ENCODE results near the gene RASGRP1.
A peak's percentile ranks its signal among the peaks of the same experiment; 100 is the strongest.
"Not testable (repeated sequence)": the region's sequence is repeated elsewhere in the genome, so short reads cannot be mapped to it uniquely, and the experiment has no call there.

The RASGRP1 gene

DNA sequence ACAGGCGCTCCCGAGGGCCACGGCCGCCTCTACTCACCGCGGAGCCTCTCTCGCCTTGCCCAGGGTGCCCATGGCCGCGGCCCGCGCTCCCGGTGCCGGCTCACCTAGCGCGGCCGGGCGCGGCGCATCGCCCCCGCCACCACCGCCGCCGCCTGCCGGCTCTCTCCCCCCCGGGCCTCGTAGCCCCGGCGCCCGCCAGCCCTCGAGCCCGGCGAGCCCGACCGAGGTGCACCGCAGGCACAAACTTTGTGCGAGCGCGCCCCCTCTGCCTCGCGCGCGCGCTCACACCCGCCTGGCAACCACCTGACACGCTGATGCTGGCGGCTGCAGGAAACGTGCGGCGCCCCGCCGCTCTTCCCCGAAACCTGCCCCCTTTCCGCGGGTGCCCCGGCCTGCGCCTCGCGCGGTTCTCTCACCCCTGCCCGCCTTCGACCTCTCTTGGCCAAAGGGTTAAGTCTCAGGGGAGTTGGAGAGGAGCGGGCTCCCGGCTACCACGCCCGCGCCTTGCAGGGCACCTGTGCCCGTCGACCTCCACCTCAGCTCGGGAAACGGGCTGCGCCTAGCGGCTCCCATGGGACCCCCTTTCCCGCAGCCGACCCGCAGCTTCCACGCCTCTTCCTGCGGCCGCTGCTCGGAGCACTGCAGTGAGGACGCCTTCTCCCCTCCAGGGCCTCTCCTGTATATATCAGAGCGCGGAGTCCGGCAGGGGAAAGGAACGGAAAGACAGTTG, at the start of gene RASGRP1:
Gene RASGRP1, minus strand, starts transcription at position 258 of the 730 bp plus-strand sequence. Its CDS starts 186 bp downstream, at position 72.
- peak; percentile 87 for DNase-seq (ENCODE audit: low spot score)

GRCh38 chr15:38613085-38613484, 48.5 kb upstream of the RASGRP1 start:
- no peak for DNase-seq (ENCODE audit: low spot score)

DNA sequence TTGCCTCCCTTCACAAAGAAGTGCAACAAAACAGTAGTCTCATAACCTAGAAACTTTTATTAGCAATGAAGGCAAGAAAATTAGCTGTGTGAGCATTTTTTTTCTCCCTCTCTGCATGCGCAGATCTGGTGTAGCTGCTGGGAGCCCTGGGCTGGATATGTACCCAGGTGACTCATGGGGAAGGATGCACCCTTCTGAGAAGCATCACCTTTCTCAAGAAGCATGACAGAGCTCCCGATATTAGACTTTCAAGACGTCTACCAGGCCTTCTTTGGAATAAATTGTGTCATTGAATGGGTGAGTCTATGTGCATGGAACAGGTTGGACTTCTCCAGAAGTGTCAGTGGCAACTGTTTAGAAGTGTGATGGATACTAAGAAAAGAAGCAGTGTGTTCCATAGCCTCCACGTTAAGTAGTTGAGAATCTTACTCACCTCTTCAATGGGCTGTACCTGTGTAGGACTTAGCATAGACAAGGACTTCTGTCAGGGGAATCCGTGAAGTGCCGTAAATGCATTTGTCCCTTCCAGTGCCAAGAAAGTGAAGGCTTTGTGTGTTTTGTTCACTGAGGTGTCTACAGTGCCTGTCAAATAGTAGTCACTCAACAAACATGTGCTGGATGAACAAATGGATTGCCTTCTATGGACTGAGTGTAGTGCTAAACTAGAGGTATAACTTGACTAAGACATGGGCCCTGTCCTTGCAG, 47.7 kb upstream of the RASGRP1 start:
- DNase-seq (ENCODE audit: low spot score), result no peak

DNA sequence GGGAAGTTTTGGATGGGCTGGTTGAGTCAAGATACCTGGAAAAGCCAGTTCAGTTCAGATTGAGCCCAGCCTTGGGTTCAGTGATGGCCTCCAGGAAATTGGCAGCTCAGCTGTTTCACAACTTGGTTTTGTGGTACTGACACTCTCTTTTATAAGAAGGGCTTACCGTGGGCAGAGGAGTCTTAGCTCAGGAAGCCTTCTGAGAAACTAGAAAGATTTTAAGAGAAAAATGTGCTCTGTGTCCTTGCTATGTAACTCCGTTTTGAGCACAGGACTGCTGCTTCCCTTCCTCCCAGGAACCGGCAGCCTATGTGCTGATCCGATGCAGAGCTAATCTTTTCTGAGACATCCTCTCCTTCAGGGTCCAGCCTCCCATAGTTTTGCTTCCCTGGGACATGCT, 46.6 kb upstream of the RASGRP1 start:
- no peak for DNase-seq (ENCODE audit: low spot score)

DNA sequence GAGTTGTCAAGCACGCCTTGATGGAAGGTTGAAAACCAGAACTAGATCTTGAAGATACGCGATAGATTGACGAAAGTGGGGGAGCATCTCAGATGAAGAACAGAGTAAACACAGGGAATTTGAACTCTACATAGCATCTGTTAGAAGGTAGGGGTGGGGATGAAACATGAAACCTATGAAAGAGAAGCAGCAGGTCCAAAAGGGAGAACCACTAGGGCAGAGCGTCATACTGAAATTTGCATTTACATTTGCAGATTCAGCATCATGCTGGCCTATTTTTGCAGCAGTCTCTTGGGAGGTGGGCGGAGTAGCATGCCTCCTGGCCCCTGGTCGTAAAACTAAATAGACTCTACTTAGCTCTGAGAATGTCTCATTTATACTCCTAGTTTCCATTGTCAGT, 46.1 kb upstream of the RASGRP1 start:
- DNase-seq (ENCODE audit: low spot score), result no peak

DNA sequence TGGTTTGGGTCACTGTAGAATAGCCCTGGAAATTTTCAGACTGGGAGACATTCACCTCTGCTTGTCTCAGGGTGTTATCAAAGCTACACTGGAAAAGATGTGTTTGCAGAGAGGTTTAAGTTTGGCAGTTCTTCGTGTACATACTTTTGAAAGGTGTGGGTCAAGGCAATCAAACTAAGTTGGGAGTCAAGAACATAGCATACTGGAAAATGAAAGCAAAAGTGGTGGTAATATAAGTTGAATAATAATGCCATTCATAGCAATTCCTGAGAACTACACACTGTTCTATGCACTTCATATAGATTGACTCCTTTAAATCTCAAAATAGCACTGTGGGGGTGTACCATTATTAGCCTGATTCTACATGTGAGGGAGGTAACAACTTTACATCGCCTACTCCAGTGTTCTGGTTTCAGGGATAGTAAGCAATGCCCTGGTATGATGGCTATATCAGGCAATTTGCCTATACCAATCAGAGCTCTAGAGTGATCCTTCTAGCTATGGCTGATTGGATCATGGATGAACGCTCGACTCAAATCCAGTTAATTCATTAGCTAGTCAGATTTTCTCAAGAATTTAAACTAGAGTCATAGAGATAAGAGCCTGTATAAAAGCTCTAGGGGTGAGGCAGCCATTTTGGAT, 44.6 kb upstream of the RASGRP1 start:
- no peak for DNase-seq (ENCODE audit: low spot score)

DNA sequence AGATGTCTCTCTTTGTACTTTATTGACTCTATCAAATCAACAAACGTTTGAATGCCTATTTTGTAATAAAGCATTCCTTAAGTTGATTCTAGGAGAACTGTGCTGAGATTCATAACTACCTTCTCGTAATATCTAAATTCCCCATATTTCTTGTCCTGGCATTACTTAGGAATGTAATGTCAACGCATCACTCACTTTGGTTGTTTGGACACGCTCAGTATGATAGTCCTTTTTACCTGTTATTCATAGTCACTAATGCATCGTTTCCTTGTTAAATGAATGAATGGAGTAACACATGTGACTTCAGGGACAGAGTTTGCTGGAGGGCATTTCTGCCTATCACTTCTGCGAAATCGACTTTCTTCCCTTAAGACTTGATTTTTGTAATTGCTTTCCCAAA, 44.1 kb upstream of the RASGRP1 start:
- no peak for DNase-seq (ENCODE audit: low spot score)

DNA sequence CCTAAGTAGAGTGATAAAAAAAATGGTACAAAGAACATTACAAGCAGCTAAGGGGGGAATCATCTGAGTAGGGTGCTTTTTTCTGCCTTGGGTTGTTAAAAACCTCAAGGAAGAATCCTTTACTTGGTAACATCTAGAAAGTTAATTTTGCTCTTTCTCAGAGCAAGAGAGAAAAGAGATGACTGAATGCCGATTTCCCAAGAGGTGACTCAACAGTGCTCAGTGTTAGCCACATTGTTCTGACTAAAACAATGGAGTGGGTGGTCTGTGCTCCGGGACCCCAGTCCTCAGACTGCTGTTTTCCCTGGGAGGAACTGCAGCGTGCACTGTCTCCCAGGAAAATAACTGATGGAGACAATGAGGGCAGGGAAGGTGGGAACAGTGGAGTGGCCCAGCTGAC, 41.1 kb upstream of the RASGRP1 start:
- DNase-seq (ENCODE audit: low spot score), result no peak

DNA sequence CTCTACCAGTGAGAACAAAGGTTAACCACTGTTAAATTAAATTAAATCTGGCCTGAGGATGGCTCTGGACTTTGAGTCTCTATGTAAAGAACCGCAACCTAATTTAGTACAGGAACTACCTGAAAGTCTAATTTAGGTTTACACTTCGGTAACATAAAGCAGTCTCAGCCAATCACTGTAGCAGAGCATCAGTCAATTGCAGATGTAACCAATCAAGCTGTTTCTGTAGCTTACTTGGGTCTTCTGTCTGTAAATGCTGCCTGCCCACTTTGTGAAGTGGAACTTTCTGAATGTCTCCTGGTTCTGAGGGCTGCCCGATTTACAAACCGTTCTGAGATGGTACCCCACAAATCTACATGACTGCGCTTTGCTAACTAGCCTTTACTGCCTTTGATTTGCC, 39.1 kb upstream of the RASGRP1 start:
- DNase-seq (ENCODE audit: low spot score), result no peak

GRCh38 chr15:38602910-38603670, 38.5 kb upstream of the RASGRP1 start:
- no peak for DNase-seq (ENCODE audit: low spot score)

DNA sequence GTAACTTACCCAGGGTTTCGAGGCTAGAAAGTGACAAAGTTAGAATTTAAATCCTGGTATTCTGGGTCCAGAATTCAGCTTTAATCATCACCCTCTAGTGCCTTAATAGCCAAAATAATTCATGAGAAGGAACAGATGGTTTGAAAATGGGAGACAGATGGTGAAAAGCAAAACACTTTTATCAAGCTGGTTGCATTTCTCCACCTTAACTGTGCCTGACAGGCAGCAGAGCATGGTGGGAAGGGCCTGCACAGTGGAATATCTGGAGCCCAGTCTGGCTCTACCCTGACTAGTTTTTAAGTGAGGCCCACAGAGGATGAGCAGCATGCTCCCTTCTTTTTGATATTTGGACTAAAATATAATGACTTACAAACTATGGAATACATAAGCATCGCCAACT, 35.6 kb upstream of the RASGRP1 start:
- DNase-seq (ENCODE audit: low spot score), result no peak

GRCh38 chr15:38598749-38599148, 34.1 kb upstream of the RASGRP1 start:
- DNase-seq (ENCODE audit: low spot score), result no peak

- no peak for DNase-seq (ENCODE audit: low spot score)
Observed at GRCh38 chr15:38597219-38597800, 32.7 kb upstream of the RASGRP1 start.

- DNase-seq (ENCODE audit: low spot score), result peak; percentile 21
Observed at GRCh38 chr15:38593524-38593923, 28.9 kb upstream of the RASGRP1 start.

GRCh38 chr15:38589502-38589901, 24.9 kb upstream of the RASGRP1 start:
- peak; percentile 81 for DNase-seq (ENCODE audit: low spot score)

DNA sequence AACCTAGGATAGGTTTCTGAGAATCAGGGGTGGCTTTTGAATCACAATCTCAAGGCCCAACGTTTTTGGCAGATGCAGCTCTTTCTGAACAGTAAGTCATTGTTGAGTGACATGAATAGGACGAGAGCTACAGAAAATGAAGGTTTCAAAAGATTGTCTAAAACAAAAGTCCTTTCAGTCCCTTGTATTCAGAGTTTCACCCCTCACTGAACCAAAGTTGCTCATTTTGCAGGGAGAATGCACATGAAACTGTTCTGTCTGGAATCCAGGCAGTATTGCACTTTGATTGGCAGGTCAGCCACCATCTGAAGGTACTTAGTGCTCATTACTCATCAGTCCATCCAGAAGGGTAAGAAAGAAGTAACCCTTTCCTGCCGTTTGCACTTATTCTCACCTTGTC, 24.1 kb upstream of the RASGRP1 start:
- no peak for DNase-seq (ENCODE audit: low spot score)

GRCh38 chr15:38587214-38587613, 22.6 kb upstream of the RASGRP1 start:
- no peak for DNase-seq (ENCODE audit: low spot score)

DNA sequence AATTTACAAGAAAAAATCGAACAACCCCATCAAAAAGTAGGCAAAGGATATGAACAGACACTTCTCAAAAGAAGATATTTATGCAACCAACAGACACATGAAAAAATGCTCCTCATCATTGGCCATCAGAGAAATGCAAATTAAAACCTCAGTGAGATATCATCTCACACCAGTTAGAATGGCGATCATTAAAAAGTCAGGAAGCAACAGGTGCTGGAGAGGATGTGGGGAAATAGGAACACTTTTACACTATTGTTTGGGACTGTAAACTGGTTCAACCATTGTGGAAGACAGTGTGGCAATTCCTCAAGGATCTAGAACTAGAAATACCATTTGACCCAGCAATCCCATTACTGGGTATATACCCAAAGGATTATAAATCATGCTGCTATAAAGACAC, 21.4 kb upstream of the RASGRP1 start:
- DNase-seq (ENCODE audit: low spot score), result not testable (repeated sequence)

- DNase-seq (ENCODE audit: low spot score), result no peak
Observed at GRCh38 chr15:38578626-38579025, 14.0 kb upstream of the RASGRP1 start.

GRCh38 chr15:38577424-38577987, 12.9 kb upstream of the RASGRP1 start:
- DNase-seq (ENCODE audit: low spot score), result no peak

- no peak for DNase-seq (ENCODE audit: low spot score)
Observed at GRCh38 chr15:38576837-38577236, 12.2 kb upstream of the RASGRP1 start.

DNA sequence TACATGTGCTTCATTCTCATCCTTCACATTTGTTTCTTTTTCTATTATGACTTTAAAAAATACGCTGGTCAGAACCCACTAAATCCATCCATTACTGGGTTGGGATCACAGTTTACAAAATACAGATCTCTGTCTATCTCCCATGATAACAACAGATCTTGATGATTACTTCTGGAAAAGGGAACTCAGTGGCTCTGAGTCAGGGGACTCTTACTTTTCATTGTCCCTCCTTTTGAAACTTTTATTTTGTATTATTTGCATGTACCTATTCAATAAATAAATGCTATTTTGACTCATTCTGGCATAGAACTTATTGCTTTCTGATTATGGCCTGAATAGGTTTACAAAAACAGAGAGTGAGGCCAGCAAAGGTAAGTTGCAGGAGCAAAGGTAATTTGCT, 11.6 kb upstream of the RASGRP1 start:
- no peak for DNase-seq (ENCODE audit: low spot score)
